Measurements from ENCODE around the gene PLEKHA6.

PLEKHA6 gene

DNA sequence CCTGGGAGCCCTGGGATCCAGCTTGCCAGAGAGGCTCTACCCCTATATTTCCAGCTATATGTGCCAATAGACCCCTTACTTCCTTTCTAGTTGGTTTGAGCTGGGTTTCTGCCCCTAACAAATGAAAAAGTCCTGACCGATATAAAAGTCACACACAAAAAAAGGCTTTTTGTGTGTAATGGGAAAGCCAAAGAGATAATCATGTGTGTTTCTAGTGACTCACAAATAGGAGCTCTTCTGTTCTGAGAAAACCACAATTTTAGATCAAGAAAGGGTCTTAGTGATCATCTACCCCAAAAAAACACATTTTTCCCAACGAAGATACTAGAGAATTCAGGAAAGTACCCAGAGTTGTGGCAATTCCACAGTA, 23.0 kb upstream of the PLEKHA6 start:
- no peak for DNase-seq

DNA sequence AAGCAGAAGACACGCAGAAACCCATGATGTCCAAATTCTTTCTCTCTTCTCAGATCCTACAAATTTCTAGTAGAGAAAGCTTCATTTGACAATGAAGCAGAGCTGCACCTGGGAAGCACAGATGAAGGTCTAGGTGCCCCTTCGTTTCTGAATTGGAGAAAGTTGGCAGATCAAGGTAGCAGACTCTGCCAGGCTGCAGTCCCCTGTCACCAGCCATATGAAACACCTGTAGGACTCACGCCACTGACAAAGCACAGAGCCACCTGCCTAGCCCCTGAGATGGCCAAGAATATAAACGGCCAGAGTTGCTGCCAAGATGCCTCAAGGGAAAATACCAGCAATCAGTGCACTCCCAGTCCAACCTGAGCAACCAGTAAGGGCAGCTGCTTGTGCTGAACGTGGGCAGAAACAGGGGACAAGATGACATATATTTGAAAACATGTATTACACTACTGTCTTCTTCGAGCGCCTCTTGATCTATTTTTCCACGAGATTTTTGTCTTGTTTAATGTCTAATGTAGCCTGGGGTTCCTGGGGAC, 20.6 kb upstream of the PLEKHA6 start:
- no peak for DNase-seq

DNA sequence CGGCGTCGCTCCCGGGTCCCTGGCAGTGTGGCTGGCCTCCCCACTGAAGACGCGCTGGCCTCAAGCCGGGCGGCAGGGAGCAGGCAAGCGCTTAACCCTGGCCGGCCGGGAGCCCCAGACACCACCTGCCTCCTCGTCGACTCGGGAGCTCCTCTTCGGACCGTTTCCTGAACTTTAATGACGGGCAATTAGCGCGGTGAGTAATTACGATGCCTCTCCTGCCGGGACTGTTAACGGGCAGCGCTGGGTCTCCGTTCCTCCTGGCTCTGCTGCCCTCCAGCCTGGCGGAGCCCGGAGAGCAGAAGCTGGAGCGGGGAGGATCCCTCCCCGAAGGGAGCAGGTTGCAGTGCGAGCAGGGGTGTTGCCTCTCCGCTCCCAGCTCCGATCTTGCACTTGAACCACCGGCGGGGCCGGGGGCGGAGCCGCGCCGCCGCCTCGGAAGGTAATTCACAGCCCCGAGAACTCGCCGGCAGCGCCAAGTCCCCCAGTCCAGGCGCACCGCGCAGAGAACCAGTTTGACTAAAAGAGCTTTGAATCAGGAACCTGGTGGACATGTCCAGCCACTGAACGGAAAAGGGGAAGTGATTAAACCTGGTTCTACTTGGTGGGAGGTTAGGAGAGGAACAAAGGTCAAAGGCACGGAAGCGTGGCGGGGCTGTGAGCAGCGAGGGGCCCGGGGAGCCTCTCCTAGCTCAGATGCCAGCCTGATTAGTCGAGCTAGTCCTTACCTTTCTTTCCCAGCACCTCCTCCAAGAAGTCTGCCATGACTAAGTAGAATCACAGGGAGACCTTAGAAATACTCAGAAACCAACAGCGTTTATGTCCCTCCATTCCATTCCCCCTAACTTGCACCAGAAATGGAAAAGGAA, 18.3 kb upstream of the PLEKHA6 start:
- peak; percentile 15 to 51 for DNase-seq

DNA sequence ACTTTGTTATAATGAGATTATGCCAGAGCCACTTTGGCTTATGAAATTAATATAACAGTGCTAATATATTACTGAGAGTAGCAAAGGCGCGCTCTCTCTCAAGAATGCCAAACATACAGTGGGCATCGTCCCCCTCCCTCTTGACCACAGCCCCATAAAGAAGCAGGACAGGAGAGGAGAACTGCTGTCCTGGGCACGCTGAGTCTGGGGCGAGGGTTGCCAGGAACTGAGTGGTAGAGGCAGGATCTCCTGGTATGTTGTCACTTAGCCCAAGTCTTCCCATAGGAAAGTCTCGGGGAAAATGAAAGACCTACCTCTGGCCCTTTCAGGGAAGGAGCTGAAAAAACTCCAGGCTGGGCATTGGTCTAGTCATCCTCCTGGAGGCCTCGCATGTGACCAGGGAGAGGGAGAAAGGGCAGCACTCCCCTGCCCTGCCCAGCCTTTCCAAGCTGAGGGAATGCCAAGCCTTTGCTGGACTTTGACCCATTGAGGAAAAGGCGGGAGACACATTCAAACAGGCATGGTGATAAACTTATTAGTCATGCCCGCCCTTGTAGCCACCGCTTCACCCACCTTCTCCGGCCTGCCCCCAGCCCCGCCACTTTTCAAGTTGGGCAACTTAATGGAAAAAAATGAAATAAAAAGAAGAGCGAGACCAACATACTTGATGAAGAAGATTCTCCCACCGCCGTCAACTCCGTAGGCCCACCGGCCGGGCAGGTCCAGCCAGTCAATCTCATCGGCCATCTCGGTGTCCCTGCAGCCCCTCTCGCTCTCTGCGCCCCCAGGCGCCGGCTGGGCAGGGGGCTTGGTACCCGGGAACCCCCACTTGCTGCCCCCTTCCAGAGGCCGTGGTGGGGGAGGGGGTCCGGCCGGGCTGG, 17.4 kb upstream of the PLEKHA6 start:
- DNase-seq = no peak

DNA sequence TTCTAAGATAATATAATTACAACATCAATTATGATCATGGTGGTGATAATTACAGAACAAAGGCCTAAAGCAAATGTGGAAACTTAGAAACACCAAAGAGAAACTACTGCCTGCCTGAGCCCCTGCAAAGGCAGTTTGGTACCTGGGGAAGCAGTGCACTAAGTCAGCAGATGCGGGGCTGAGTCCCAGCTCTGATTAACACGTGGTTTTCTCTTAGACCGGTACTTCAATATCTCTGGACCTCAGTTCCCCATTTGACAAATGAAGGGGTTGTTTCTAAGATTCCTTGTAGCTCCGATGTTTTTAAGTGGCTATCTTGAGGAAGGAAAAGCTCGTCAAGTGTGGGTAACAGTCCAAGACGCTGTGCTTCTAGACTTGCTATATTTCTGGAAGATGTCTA, 16.7 kb upstream of the PLEKHA6 start:
- DNase-seq = no peak

DNA sequence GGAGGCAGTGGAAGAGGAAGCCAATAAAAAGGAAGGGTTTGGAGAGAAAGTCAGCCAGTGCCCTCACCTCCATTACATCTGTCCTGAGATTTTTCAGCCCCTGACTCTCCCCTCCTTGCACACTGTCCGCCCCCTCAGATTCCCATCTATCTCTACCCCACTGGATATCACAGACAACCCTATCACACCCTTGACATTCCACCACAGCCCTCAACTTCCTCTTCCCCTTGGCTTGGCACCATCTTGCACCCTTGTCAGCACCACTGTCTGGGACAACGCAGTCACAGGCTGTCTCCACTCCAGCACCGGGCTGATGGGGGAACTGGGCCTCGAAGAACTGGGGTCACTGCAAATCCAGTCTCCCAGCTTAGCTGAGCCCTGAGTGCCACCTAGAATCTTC, 14.2 kb upstream of the PLEKHA6 start:
- no peak for DNase-seq

DNA sequence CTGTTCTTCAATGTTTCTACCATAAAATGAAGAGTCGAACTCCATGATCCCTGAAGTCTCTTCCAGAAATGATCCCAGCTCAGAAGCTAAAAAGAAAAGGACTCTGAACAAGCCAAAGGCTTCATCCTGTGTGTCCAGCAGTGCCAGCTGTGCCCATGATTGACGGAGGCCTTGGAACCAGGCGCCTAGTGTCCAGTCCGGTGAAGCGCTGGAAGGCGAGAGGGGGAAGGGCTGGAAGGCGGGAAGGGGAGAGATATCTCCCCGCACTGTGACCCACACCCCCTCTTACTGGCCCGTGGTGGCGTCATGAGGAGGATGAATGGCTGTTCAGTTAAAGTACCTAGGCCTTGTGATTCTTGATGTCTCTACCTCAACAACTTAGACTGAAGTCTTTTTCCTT, 10.4 kb upstream of the PLEKHA6 start:
- no peak for DNase-seq

DNA sequence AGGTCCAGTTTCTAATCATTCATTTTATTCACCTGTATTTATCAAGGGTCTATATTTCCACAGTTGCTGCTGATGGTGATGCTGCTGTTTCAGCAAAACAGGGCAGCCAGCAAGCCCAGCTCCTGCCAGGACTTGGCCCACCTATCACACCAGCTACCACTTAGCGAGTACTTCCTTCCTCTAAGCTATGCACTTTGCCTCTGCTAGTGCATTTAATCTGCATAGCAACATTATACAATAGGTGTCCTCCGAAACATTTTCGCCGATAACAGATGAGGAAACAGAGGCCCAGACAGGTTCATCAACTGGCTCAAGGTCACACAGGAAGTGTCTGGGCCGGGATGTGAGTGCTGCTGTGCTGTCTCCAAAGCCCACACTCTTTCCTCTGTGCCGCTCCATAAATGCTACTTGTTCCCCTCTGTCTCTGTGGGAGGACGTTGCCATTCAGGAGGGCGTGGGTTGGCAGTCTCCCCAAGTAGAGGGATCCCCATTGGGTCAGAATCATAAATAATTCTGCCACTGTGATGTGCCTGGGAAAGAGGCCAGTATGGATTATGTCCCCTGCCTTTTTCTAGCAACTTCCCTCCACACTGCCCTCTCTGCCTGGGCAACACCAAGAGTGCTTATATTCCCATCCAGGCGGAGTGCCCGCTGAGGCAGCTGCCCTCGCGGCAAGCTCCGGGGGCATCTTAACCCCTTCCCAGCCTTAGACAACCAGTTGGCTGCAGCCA, 9.4 kb upstream of the PLEKHA6 start:
- no peak for DNase-seq

DNA sequence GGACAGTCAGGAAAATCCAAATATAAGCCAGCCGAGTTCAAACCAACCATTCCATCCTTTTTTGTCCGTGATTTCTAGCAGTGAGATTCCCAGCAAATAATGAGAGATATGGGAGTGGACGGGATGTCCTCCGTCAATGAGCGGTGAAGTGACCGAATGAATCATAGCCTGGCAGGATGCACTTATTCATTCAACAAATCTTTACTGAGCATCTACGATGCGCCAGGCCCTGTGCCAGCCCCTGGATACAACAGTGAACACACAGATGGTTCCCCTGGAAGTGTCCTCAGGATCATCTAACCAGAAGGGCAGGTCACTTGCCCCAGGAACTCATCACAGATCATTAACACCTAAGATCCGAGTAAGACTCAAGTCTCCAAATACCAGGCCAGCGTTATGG, 8.2 kb upstream of the PLEKHA6 start:
- no peak for DNase-seq

DNA sequence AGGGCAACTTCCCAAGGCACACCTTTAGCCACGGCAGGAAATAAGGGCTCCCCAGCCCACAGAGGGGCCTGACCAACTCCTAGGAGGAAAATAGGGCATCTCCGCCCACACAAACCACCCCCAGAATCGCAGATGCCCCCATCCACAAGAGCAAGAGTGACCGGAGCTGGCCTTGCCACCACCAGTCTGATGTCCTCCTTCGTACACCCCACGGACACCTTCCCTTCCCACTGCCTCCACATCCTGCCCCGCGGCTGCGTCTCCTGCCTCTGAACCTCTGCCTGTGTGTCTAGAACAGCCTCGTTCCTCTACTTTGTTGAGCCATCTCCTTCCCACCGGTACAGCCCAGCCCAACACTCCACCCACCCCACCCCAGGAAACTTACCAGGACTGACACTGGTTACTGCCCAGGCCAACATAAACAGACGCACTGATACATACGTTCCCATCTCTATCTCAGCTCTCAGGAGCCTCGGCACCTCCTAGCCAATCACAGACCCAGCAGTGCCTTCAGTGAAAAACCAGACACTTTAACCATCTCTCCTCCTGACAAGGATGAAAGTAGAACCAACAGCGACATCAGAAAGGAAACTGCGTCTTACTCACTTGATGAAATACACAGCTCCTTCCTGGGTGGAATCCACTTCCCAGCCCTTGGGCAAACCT, 7.6 kb upstream of the PLEKHA6 start:
- DNase-seq = no peak

DNA sequence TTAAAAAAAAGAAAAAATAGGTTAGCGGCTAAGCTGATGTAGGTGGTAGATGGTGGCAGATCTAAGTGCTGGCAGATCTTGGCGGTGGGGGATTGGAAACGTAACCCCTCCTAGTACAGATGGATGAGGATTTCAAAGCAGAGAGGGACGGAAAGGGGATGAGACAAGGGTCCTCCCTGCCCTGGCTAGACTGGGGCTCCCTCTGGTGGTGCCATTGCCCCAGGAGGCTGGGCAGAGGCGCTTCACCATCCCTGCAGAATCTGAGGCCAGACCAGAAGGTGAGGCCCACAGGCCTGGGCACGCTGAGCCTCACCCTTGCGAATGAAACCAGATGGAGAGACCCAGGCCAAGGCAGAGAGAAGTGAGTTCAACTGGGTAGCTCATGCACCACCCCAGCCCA, 7.0 kb upstream of the PLEKHA6 start:
- DNase-seq = no peak

DNA sequence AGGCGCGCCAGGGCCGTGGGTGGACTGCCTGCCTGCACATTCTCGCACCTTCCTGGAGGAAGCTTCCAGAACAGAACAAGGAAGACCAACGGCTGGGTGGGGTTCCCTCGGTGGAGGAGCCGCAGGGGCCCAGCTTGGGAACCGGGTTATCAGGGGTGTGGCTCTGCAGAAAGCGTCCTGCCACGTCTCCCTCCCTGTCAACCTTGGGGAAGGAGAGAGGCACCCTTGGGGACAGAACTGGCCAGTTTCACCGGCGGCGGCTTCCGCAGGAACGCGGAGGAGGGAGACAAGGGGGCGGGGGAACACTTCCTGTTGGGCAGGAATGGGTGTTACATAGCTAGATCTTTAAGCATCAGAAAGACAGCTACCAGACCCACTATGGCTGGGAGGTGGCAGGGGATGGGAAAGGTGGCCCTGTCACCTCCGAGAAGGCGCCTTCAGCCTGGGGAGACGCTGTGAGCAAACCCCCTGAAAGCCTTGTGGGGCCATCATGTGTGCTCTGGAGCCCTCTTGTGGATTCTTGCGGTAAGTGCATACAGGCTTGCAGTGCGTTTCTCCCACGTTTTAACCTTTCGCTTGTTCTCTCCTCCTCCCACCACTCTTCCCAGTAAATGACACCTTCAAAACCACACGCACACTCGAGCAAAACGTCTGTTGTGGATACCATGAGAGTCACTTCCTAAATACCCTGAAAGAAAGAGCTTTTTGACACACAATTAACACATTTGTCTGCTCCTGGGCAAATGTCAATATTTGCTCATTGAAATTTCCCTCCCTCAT, 3.8 kb upstream of the PLEKHA6 start:
- peak; percentile 76 to 82 for DNase-seq

DNA sequence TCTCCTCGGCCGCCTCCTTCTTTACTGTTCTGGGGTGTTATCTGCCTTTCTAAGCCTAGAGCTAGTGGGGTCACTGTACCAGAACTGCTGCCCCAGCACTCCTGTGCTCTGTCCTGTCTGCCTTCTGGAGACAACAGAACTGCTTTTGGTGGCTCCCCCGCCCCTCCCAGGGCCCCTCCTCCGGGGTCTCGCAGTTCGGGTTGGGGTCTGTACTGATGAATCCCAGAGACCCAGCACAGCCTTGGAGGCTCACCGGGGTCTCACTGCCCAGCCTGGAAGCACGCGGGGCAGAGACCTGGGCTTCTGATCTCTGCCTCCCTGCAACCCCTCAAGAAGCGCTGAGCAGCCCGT, 3.2 kb upstream of the PLEKHA6 start:
- no peak for DNase-seq

DNA sequence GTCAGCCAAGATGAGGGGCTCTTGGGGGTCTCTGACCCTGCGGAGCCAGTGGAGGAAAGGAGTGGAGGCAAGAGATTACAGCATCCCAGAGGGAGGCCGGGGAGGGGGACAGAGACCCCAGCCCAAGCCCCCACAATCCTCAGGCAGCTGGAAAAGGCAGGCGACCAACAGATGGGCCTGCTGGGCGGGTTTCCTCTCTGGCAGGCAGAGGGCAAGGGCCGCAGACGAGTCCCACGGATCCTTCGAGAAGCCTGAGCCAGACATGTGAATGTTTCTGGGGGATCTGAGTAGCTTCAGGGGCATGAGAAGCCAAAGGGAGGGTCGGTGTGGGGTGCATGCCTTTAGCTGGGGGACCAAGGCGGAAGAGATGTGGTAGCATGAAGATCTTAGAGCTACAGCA, 2.1 kb upstream of the PLEKHA6 start:
- DNase-seq = no peak

DNA sequence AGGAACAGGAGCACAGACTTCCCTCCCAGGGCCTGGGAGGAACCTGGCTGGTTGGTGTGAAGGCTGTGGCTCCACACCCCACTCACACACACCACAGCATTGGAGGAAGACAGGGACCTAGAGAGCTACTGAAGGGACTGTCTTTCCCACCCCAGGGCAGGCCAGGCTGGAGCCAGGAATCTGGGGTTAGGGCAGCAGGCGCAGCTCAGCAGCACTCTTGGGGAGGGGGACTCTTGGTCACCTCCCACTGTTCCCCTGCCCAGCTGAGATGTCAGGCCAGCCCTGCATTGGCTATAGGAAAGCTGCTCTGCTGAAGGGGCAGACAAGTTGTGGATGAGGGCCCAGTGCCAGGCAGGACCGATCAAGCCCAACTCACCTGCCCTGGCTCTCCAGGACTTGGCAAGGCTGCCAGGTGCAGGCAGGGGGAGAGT, 1.6 kb upstream of the PLEKHA6 start:
- DNase-seq = no peak

DNA sequence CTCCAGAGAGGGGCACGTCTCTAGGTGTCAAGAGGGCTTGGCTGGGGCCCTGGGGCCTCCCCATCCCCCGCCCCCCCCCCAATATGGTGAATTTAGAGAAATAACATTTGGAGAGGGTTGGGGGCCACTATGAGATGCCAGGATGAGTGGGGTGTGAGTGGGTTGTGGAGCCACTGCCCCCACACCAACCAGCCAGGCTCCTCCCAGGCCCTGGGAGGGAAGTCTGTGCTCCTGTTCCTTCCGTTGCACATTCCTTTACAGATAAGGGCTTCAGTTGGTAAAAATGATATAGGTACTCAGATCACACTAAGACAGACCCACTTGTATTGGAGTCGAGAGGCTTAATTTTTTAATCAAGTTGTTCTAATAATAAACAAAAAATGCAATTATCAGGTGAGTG, 585 bp upstream of the PLEKHA6 start:
- DNase-seq = no peak

DNA sequence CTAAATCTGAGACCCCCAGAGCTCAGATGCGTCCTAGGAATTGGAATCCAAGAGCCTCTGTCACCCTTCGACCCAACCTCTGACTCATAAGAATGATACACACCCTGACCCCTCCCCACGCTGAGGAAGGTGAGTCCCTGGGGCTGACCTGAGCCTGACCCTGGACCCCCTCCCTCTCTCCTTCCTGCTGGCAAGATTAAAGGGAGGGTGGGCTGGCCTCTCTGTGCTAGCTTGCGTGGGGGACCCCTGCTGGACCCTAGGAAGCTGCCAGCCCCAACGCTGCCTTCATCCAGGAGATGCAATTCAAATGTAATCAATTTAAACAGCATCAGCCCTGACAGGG, 627 bp downstream of the PLEKHA6 start:
- DNase-seq = no peak

DNA sequence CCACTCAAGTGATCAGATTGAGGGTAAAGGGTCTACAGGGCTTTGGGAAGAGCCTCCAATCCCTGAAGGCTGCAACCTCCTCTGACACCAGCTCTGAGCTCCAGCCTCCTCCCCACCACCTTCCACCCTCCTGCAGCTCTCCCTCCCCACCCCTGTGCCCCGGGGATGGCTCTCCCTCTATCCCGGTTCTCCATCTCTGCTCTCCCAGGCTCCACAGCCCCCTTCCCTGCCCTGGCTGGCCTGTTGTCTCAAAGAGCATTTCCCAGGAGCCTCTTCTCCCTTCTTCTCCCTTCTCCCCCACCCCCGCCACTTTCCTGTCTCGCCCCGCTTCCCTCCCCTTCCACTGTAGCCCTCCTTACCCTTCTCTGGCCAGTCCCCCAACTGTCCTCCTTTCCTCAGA, 1.1 kb downstream of the PLEKHA6 start:
- no peak for DNase-seq

DNA sequence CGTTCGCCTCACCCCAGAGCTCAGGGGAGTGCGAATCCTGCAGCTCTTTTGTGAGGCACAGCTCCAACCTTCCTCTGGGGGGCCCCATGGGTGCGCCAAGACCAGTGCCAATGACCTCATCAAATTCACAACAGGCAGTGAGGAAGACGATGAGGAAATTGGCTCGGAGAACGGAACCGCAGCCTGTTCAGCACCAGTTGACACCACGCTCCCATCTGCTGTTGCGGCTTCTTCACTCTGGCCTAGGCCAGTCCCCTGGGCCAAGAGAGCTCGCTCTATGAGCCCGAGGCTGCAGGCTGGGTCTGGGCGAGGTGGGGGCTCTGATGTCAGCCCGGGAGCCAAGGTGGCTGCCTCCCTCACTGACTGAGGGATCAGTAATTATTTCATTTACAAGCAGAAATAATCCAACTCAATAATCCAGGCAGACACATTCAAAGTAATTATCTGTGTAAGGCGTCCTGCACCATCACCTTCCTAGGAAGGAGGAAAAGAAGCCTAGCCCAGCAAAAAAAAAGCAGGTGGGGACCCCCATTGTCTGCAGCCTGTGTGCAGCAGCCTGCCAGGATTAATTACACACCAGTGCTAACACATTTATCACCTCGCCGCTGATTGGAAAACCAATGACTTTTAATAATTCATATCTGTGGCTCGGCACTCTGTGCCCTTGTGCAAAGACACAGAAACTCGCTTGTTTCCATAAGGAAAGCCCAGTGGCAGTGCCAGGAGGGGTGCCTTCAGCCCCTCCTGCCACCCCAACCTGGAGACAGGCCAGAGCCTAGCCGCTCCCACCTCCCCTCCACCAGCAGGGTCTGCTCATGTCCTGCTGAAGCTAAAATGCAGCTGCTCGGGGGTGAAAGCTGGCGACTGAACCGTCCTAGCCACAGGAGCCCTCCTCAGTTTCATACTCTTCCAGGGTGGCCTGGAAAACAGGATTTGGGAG, 1.9 kb downstream of the PLEKHA6 start:
- DNase-seq = no peak

DNA sequence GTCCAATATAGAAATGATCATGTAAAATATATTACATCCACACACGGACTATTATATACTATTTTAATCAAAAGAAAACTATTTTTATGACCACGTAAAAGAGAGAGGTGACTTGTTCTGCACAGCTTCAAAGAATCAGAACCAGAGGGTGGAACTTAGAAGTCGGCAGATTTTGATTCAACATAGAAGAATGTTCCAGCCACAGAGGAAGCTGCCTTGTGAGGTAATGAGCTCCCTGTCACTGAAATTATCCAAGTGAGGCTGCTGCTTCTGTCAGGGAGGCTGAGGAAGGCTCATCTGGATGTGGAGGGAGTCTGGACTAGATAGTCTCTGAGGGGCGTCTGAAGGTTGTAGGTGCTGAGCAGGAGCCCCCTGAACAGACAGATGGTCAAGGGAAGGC, 2.7 kb downstream of the PLEKHA6 start:
- no peak for DNase-seq

DNA sequence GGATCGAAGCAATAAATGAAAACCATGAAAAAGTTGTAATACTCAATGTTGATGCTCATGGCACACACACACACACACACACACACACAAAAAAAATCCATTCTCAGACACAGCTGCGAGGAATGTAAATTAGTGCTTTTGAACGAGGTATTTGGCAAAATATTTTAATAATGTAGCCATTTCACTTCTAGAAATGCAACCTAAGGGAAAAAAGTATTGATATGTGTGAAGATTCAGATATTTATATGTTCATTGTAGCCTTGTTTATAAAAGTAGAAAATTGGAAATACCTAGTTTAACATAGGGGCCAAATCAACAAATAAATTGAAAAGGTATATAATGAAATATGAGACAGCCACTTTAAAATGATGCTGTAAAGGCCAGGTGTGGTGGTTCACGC, 3.8 kb downstream of the PLEKHA6 start:
- DNase-seq = no peak

Data from CD4-positive, alpha-beta T cell treated with Interferon alpha-2 for 1 hour (primary cell).